RPMI8226 (cell line): ENCODE measurements around the gene ZNF446.
"Not testable (repeated sequence)": the region's sequence is repeated elsewhere in the genome, so short reads cannot be mapped to it uniquely, and the experiment has no call there.

ENCODE experiments used
- DNase-seq: peaks from one replicate; pipeline ENCODE4 v3.0.0-alpha.2; 2015

The ZNF446 gene

GRCh38 chr19:58470837-58471543, 5.2 kb upstream of the ZNF446 start:
- not testable (repeated sequence) for DNase-seq

- DNase-seq = no peak
These were observed 4.4 kb upstream of the ZNF446 start for GRCh38 chr19:58471736-58472135.

GRCh38 chr19:58473775-58474174, 2.4 kb upstream of the ZNF446 start:
- no peak for DNase-seq

GRCh38 chr19:58474291-58474996, 1.7 kb upstream of the ZNF446 start:
- DNase-seq = no peak

GRCh38 chr19:58474997-58475713, 997 bp upstream of the ZNF446 start:
- no peak for DNase-seq

DNA sequence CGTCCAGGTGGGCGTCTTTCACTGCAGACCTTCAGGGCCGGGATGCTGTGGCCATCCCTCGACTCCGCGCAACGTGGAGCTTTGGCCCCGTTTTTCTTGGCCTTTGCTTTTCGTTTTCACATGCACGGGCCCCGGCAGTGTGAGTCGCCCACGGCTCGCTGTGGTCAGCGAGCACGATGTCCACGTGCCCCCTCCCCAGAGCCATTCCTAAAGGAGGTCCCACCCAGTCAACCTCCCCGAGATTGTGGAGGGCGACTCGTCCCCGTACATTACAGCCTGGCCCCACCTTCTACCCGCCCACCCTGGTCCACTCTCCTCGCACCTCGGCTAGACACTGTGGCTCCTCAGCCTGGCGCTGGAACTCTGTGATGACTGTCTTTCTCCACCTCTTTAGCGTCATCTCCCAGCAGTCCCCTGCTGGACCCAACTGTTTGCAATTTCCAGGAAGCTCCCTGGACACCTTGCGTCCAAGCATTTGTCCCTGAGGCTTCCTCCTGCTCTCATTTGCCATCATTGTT, 405 bp downstream of the ZNF446 start:
- no peak for DNase-seq

DNA sequence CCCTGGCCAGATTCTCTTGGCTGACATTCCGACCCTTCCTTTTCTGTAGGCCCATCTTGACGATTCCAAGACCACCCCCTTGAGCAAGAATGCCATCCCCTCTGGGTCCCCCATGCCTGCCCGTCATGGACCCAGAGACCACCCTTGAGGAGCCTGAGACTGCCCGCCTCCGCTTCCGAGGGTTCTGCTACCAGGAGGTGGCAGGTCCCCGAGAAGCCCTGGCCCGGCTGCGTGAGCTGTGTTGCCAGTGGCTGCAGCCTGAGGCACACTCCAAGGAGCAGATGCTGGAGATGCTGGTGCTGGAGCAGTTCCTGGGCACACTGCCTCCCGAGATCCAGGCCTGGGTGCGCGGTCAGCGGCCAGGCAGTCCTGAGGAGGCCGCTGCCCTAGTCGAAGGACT, 978 bp downstream of the ZNF446 start:
- no peak for DNase-seq

GRCh38 chr19:58477871-58478270, 1.7 kb downstream of the ZNF446 start:
- no peak for DNase-seq

GRCh38 chr19:58479303-58479702, 3.2 kb downstream of the ZNF446 start:
- DNase-seq = no peak

DNA sequence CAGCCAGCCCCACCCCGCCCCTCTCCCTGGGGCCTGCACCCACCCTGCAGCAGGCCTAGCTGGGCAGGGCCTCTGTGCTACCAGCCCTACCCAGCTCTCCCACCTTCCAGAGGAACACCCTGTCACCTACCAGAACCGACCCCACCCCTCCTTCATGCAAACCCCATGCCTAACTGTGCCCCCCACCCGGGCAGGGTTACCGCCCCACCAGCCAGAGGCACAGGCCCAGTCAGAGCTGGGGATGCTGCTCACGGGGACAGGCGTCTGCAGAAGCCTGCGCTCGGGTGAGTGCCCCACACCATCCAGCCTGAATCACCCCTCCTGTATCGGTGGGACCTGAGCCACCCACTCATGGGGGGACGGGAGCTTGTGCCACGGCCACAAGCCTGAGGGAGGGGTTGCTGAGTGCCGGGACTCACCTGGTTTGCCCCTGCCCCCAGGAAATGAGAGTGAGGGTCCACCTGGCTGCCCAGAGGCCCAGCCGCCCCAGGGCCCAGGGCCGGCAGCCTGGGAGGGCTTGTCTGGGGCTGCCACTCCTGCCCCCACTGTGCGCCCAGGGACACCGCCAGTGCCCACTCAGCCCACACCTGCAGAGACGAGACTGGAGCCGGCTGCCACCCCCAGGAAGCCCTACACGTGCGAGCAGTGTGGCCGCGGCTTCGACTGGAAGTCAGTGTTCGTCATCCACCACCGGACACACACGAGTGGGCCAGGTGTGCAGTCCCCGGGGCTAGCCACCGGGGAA, 3.8 kb downstream of the ZNF446 start:
- DNase-seq = no peak

GRCh38 chr19:58480481-58480830, 4.3 kb downstream of the ZNF446 start:
- no peak for DNase-seq

GRCh38 chr19:58480831-58481230, 4.7 kb downstream of the ZNF446 start:
- DNase-seq = no peak

DNA sequence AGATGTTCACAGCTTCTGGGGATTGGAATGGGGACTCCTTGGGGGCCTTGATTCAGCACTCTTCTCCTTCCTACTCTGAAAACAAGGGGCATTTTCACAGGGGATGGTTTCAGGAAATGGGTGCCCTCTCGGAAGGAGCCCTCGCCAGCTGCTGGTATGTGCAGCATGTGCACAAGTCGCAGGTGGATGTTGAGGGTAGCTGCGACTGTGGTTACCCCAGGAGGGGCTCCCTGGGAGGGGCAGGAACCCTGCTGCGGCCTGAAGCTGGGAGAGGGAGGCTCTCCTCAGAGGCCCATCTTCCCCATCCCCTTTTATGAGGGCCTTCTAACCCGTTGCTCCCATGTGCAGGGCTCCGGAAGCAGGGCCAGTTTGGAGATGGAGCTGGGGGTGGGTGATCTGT, 6.2 kb downstream of the ZNF446 start:
- no peak for DNase-seq

- no peak for DNase-seq
These were observed 7.6 kb downstream of the ZNF446 start for GRCh38 chr19:58483776-58484175.

GRCh38 chr19:58484349-58484748, 8.2 kb downstream of the ZNF446 start:
- not testable (repeated sequence) for DNase-seq

DNA sequence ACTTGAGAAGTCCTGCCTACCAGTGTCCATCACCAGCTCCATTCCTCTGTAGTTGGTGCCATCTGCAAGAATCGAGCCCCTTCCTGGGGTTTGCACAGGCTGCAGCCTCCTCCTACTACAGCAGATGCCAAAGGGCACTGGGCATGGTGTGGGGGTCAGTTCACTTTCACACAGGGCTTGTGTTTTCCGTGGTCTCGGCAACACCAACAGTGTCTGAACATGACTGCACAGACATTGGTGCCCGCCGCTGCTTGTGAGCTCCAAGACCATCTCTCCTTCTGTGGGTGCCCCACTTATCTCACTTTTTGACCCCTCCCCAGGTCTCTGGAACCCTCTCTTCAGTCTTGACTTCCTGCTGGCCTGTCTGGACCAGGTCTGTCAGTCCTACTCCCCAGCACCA, 15.2 kb downstream of the ZNF446 start:
- no peak for DNase-seq

DNA sequence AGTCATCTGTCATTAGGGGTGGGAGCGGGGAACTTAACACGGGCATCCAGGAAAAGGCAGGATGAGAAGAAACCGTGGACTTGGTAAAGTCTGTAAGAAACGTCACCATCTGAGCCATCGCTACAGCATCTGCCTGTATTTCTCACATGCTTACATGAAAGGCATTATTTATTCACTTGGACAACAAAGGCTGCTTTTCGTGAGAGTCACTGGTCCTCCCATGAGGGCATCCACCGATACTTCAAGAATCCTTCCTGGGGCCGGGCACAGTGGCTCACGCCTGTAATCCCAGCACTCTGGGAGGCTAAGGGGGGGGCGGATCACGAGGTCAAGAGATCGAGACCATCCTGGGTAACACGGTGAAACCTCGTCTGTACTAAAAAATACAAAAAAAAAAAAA, 16.1 kb downstream of the ZNF446 start:
- no peak for DNase-seq

- no peak for DNase-seq
These were observed 21.6 kb downstream of the ZNF446 start for GRCh38 chr19:58497634-58498170.

DNA sequence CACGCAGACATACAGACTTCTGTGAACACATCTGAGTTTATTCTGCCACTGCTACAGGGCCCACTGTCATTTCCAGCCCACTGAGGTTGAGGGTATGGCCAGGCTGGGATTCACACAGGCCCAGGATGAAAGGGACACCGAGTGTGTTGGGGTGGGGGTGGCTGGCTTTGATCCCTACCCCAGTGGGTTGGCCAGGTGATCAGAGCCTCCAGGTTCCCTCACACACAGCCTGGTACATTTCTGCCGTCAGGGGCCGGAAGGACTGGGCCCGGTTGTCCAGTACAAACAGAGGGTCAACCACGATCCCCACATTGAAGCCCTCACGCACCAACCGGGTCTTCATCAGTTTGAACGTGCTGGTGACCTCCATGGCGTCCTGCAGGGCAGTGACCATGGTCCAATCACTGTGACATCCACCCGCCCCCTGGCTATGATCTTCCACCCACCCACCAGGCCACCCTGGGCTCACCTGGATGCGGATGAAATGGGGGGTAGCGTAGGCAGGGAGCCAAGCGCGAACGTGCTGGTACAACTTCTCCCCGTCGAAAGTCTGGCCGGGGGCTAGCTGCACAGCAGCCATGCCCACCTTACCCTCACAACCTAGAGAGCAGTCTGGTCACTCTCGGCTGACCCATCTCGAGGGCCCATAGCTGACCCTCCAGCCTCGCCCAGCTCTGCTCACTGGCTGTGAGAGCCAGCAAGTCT, 22.3 kb downstream of the ZNF446 start:
- no peak for DNase-seq

- DNase-seq = peak; percentile 100
These were observed 23.1 kb downstream of the ZNF446 start for GRCh38 chr19:58499021-58499927.

GRCh38 chr19:58500242-58500641, 24.1 kb downstream of the ZNF446 start:
- no peak for DNase-seq
